HepG2 (cell line): ENCODE measurements around the gene DCAF4L1. TPM values are rescaled to one million over a fixed set of nuclear protein-coding genes. Genes with fewer than 3 reads are reported as not detected.
A peak's percentile ranks its signal among the peaks of the same experiment; 100 is the strongest.

Experiments used
- BRD4 ChIP-seq: sonication (generic); formaldehyde crosslinking; IDR thresholded peaks from 2 replicates; pipeline ENCODE4 v1.4.0; 2020; ENCODE audit warnings: missing genetic modification reagents
- ELF1 ChIP-seq: sonication (generic); formaldehyde crosslinking; IDR thresholded peaks from 2 replicates; pipeline ENCODE4 v1.4.0; 2020; ENCODE audit warnings: missing genetic modification reagents
- HDAC1 ChIP-seq: sonication (generic); formaldehyde crosslinking; IDR thresholded peaks from 2 replicates; pipeline ENCODE4 v1.5.1; 2020; ENCODE audit warnings: mild to moderate bottlenecking, missing genetic modification reagents
- HIVEP1 ChIP-seq: sonication (generic); formaldehyde crosslinking; IDR thresholded peaks from 2 replicates; pipeline ENCODE4 v1.4.0; 2020; ENCODE audit warnings: mild to moderate bottlenecking, missing genetic modification reagents
- KAT7 ChIP-seq: IDR thresholded peaks from 2 replicates; pipeline ENCODE4 v1.6.1; 2018; ENCODE audit warnings: borderline replicate concordance, missing compliant biosample characterization
- KDM2A ChIP-seq: sonication (generic); formaldehyde crosslinking; IDR thresholded peaks from 2 replicates; pipeline ENCODE4 v1.4.0; 2020; ENCODE audit warnings: low read depth, missing genetic modification reagents, borderline replicate concordance
- MIER3 ChIP-seq: IDR thresholded peaks from 2 replicates; pipeline ENCODE4 v1.6.1; 2016; ENCODE audit warnings: missing compliant biosample characterization, borderline replicate concordance
- MTA1 ChIP-seq: sonication (generic); formaldehyde crosslinking; IDR thresholded peaks from 2 replicates; pipeline ENCODE4 v1.4.0; 2020; ENCODE audit warnings: missing genetic modification reagents, mild to moderate bottlenecking, borderline replicate concordance
- NFKBIZ ChIP-seq: IDR thresholded peaks from 2 replicates; pipeline ENCODE4 v1.6.1; 2018; ENCODE audit warnings: missing genetic modification reagents, missing compliant biosample characterization
- PITX1 ChIP-seq: sonication (generic); formaldehyde crosslinking; IDR thresholded peaks from 2 replicates; pipeline ENCODE4 v1.5.1; 2020; ENCODE audit warnings: mild to moderate bottlenecking, missing genetic modification reagents
- RBFOX2 ChIP-seq: fragments of 200-400 bp; formaldehyde crosslinking; IDR thresholded peaks from 2 replicates; pipeline ENCODE4 v1.6.1; 2017; ENCODE audit warnings: low read depth, mild to moderate bottlenecking, low read length
- REL ChIP-seq: sonication (generic); formaldehyde crosslinking; conservative IDR thresholded peaks from 2 replicates; pipeline ENCODE4 v1.8.0; 2022; ENCODE audit warnings: mild to moderate bottlenecking, missing genetic modification reagents, moderate library complexity
- SPEN ChIP-seq: sonication (generic); formaldehyde crosslinking; IDR thresholded peaks from 2 replicates; pipeline ENCODE4 v1.5.1; 2020; ENCODE audit warnings: low read depth, mild to moderate bottlenecking, missing genetic modification reagents
- ZKSCAN8 ChIP-seq: IDR thresholded peaks from 2 replicates; pipeline ENCODE4 v1.6.1; 2016; ENCODE audit warnings: borderline replicate concordance, missing genetic modification reagents, missing compliant biosample characterization
- ZNF430 ChIP-seq: sonication (generic); formaldehyde crosslinking; IDR thresholded peaks from 2 replicates; pipeline ENCODE4 v1.9.0; 2021; ENCODE audit warnings: mild to moderate bottlenecking, missing genetic modification reagents
- ZNF777 ChIP-seq: sonication (generic); formaldehyde crosslinking; IDR thresholded peaks from 2 replicates; pipeline ENCODE4 v1.4.0; 2020; ENCODE audit warnings: missing genetic modification reagents
- polyA plus RNA-seq, 8 experiments: library from polyadenylated mRNA; depleted of rRNA in 3 of 8; stranded (reverse) in 7 of 8; unstranded in 1 of 8; fragments of >200 nt; fragmentation: Illumina TruSeq in 4 of 8; extraction: Trizol in 4 of 8; gene quantifications; 2 replicates each; pipeline versions ENCODE4 v1.2.1 to v1.2.3, GENCODE V29; 2011 to 2016; ENCODE audit warnings: low read depth in 4 of 8, missing spikeins in 1 of 8, mixed read lengths in 1 of 8; ENCODE audit not compliant: insufficient read depth in 1 of 8
- total RNA-seq, 5 experiments: library from RNA; depleted of rRNA; stranded (reverse); fragments of >200 nt; fragmentation: Illumina TruSeq; extraction: Trizol; gene quantifications; 2 replicates each; pipeline ENCODE4 v1.2.3, GENCODE V29; 2016; ENCODE audit warnings: low read depth in 1 of 5
- TF ChIP-seq, protein P1 (sequence below): sonication (generic); formaldehyde crosslinking; IDR thresholded peaks from 2 replicates; pipeline ENCODE4 v1.5.0; 2020; ENCODE audit warnings: missing genetic modification reagents
- TF ChIP-seq, protein P2 (sequence below): sonication (generic); formaldehyde crosslinking; IDR thresholded peaks from 2 replicates; pipeline ENCODE4 v1.4.0; 2020; ENCODE audit warnings: mild to moderate bottlenecking, missing genetic modification reagents
- TF ChIP-seq, protein P3 (sequence below): sonication (generic); formaldehyde crosslinking; IDR thresholded peaks from 2 replicates; pipeline ENCODE4 v1.5.0; 2020; ENCODE audit warnings: mild to moderate bottlenecking, low read depth, missing genetic modification reagents, borderline replicate concordance
- TF ChIP-seq, protein P4 (sequence below): sonication (generic); formaldehyde crosslinking; conservative IDR thresholded peaks from 2 replicates; pipeline ENCODE4 v1.4.0; 2020; ENCODE audit warnings: missing genetic modification reagents
- TF ChIP-seq, protein P5 (sequence below): sonication (generic); formaldehyde crosslinking; IDR thresholded peaks from 2 replicates; pipeline ENCODE4 v1.8.1; 2023; ENCODE audit warnings: mild to moderate bottlenecking, moderate library complexity, missing genetic modification reagents
- TF ChIP-seq, protein P6 (sequence below): sonication (generic); formaldehyde crosslinking; IDR thresholded peaks from 2 replicates; pipeline ENCODE4 v1.8.1; 2023; ENCODE audit warnings: mild to moderate bottlenecking, missing genetic modification reagents

Gene DCAF4L1
- total and polyA plus RNA-seq, 2 of the 13 experiments (the other 11 are each of a cell fraction or from before 2014, with no cell fraction given), result 0.05 to 0.09 TPM

DNA sequence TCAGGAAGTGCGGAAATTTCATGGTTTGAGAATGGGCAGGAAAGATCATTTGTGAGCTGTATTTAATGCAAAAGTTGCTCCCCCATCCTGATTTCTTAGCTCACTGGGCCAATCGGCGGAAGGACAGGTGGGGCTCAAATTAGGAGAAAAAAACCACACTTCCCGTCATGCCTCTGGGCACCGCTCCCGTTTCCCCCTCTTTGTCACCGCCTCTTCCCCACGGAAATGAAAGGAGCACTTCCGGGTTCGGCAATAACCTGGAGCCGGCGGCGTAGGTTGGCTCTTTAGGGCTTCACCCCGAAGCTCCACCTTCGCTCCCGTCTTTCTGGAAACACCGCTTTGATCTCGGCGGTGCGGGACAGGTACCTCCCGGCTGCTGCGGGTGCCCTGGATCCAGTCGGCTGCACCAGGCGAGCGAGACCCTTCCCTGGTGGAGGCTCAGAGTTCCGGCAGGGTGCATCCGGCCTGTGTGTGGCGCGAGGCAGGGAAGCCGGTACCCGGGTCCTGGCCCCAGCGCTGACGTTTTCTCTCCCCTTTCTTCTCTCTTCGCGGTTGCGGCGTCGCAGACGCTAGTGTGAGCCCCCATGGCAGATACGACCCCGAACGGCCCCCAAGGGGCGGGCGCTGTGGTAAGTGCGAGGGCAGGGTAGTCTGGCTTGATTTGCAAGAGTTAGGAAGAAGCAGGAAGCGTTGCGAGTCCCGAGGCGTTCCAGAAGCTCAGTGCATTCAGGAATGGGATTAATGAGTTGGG, 46.5 kb upstream of the DCAF4L1 start, which contains the start of gene TMEM33 (continued):
- TF ChIP-seq, protein P1, sequence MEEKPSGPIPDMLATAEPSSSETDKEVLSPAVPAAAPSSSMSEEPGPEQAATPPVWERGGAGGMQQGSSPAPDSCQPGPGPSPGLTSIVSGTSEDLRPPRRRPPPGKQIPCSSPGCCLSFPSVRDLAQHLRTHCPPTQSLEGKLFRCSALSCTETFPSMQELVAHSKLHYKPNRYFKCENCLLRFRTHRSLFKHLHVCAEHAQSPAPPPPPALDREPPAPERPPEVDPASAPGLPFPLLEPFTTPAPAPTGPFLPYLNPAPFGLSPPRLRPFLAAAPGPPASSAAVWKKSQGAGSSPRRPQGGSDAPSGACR (CRISPR knock-in tag), result 0 out of 2 replicates have a peak, but pooled peaks have one; percentile 79
- TF ChIP-seq ZNF430, result peak; percentile 79
- TF ChIP-seq, protein P2, sequence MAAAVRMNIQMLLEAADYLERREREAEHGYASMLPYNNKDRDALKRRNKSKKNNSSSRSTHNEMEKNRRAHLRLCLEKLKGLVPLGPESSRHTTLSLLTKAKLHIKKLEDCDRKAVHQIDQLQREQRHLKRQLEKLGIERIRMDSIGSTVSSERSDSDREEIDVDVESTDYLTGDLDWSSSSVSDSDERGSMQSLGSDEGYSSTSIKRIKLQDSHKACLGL (CRISPR knock-in tag), result no peak
- TF ChIP-seq SPEN, result peak; percentile 77
- 0 out of 2 replicates have a peak, but pooled peaks have one; percentile 11 for TF ChIP-seq HIVEP1 (CRISPR knock-in tag)
- TF ChIP-seq, protein P3, sequence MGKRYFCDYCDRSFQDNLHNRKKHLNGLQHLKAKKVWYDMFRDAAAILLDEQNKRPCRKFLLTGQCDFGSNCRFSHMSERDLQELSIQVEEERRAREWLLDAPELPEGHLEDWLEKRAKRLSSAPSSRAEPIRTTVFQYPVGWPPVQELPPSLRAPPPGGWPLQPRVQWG (CRISPR knock-in tag), result no peak
- TF ChIP-seq ZKSCAN8 (CRISPR knock-in tag), result peak; percentile 25; the same call in 1 of the 2 replicates
- TF ChIP-seq HDAC1 (CRISPR knock-in tag), result peak; percentile 79
- TF ChIP-seq MTA1 (CRISPR knock-in tag), result peak; percentile 55; the same call in 1 of the 2 replicates
- TF ChIP-seq, protein P4, sequence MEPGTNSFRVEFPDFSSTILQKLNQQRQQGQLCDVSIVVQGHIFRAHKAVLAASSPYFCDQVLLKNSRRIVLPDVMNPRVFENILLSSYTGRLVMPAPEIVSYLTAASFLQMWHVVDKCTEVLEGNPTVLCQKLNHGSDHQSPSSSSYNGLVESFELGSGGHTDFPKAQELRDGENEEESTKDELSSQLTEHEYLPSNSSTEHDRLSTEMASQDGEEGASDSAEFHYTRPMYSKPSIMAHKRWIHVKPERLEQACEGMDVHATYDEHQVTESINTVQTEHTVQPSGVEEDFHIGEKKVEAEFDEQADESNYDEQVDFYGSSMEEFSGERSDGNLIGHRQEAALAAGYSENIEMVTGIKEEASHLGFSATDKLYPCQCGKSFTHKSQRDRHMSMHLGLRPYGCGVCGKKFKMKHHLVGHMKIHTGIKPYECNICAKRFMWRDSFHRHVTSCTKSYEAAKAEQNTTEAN (CRISPR knock-in tag), result peak; percentile 40; the same call in 1 of the 2 replicates
- peak; percentile 12; the same call in 1 of the 2 replicates for TF ChIP-seq PITX1 (CRISPR knock-in tag)
- peak; percentile 15; the same call in 1 of the 2 replicates for TF ChIP-seq NFKBIZ (CRISPR knock-in tag)
- TF ChIP-seq KAT7 (CRISPR knock-in tag), result no peak
- peak; percentile 96 for TF ChIP-seq ELF1 (CRISPR knock-in tag)
- peak; percentile 85 for TF ChIP-seq RBFOX2
- peak; percentile 58; the same call in 1 of the 2 replicates for TF ChIP-seq MIER3
- TF ChIP-seq ZNF777, result 0 out of 2 replicates have a peak, but pooled peaks have one; percentile 11
- no peak; the same call in 1 of the 2 replicates for TF ChIP-seq REL (CRISPR knock-in tag)
- TF ChIP-seq, protein P5, sequence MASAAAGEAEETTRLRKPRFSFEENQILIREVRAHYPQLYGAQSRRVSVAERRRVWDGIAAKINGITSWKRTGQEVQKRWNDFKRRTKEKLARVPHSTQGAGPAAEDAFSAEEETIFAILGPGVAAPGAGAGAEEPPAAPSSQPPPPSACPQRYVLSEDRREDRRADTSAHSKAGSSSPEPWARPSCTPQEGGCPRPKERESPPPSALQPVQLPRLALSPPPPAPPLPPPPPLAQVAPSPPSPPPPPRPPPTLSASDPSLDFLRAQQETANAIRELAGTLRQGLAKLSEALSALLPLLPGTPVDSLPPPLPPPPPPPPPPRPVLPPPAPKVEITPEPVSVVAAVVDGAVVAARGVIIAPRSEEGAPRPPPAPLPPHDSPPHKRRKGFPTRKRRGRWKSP (CRISPR knock-in tag), result 0 out of 2 replicates have a peak, but pooled peaks have one; percentile 58
- TF ChIP-seq KDM2A (CRISPR knock-in tag), result peak; percentile 85
- peak; percentile 42; the same call in 1 of the 2 replicates for TF ChIP-seq BRD4
- TF ChIP-seq, protein P6, sequence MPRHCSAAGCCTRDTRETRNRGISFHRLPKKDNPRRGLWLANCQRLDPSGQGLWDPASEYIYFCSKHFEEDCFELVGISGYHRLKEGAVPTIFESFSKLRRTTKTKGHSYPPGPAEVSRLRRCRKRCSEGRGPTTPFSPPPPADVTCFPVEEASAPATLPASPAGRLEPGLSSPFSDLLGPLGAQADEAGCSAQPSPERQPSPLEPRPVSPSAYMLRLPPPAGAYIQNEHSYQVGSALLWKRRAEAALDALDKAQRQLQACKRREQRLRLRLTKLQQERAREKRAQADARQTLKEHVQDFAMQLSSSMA, result peak; percentile 60
